HG03139 (cell line): Measurements from ENCODE around the gene COL4A4.

Experiments
- ATAC-seq: cut with Tn5 transposase; IDR thresholded peaks from one replicate; pipeline ENCODE4 v1.9.1; 2021; ENCODE audit not compliant: unreplicated experiment

Gene COL4A4

DNA sequence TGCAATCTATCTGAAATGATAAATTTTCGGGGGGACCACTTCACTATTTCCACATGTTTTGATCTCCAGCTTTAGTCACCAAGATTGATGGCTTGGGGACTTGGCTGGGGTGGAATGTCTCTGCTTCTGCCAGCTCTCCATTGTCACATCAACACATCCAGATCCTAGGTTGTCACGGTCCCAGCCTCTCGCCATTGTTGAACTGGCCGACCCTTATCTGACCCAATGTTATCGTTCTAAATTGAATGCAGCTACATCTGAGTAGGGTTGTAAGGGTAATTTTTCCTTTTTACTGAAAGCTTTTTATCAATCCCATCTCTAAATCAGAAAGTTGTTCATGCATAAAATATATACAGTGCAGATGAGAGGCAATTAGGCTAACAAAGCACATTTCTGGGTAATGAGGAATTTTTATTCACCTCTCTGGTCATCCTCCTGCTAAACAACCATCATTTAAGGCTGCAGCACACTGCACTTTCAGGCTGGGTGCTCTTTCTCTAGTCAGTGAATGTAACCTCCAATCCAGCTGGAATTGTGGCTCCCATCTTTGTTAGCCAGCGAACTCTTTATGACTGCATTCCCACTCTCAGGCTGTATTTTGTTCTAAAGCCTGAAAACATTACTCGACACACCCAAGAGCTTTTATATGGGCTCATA lies 128.2 kb downstream of the COL4A4 start:
- ATAC-seq = no peak

DNA sequence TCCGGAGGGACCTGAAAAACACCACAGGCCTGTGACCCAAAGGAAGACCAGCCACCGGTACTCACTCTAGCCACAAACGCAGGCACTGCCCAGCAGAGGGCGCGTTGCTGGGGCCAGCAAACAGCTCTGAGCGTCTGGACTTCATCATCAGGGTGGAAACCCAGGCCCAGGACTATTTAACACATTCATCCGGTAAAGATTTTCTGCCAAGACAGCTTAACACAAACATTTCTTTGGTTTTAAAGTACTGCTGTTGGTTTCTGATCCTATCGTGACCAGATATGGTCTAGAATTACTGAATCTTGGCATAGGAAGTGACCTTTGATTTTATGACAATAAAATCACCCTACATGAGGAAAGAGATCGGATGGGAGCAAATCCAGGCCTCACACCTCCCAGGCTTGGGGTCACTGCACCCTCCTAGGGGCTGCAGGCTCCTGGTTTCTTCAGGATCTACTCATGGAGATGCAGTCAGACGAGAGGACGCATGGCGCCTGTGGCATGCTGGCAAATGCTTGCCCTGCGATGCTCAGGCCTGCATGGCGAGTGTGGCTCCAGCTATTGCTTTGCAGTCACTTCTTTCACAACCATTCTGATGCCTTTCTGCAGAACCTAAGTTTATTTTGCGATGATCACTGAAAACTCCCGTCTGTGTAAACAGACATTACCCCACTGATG lies 130.4 kb downstream of the COL4A4 start:
- ATAC-seq = peak; percentile 86

- ATAC-seq = no peak
These were observed 132.6 kb downstream of the COL4A4 start for GRCh38 chr2:227031379-227031778.

- ATAC-seq = no peak
These were observed 133.2 kb downstream of the COL4A4 start for GRCh38 chr2:227030789-227031188.

DNA sequence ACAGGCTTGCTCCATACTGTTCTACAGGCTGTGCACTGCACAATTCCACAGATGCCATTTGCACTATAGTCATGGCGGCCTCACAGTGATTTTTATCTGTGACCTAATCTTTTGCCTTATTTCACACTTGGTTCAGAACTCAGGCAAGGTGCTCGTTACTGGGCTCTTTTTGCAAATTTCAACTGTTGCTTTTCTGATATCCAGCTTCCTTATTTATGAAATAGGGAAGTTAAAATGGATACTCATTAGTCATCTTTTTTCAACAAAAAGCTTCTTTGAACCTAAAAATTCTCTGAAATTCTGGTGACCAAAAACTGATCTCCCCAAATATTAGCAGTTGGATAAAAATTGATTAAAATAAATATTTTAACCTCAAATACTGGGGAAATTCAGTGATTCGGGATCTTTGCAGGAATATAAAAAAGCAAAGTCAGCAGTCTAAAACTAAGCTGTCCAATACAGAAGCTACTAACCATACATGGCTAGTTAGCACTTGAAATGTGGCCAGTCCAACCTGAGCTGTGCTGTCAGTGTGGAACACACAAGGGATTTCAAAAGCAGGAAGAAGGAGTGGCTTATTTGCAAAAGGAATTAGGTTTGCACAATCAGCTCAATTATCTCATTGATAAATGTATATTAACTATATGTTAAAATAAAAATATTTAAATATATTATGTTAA lies 134.4 kb downstream of the COL4A4 start:
- no peak for ATAC-seq

- no peak for ATAC-seq
These were observed 138.5 kb downstream of the COL4A4 start for GRCh38 chr2:227025510-227025909.

DNA sequence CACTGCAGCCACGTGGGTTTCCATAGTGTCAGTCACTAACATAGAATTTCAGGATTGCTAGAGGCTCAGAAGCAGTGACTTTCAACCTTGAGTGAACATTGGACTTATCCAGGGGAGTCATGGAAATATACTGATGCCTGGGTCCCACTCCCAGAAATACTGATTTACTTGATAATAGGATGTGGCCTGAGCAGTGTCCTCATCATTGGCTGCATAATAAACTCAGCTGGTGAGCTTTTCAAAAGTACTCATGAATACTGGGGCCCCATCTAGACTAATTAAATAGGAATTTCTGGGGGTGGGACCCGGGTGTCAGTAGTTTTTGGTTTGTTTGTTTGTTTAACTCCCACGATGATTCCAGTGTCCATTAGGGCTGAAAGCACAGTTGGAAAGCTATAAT lies 141.4 kb downstream of the COL4A4 start:
- no peak for ATAC-seq

DNA sequence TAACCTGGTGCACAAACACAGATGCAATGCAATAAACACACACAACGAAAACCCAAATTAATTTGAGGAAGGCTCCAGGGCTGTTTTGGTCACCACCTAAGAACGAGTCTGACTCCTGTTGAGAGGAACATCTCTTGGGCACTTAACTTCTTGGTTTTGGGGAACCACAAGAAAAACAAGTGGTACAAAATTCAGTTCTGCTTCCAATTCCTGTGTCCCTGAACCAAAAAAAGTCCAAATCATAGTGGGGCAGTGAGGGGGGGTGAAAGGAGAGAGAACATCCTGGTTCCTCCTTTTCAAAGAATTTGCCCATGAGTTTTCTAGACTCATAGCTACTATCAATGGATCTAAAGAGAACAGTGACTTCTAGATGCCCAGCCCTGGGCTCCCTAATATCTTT lies 143.6 kb downstream of the COL4A4 start:
- no peak for ATAC-seq

DNA sequence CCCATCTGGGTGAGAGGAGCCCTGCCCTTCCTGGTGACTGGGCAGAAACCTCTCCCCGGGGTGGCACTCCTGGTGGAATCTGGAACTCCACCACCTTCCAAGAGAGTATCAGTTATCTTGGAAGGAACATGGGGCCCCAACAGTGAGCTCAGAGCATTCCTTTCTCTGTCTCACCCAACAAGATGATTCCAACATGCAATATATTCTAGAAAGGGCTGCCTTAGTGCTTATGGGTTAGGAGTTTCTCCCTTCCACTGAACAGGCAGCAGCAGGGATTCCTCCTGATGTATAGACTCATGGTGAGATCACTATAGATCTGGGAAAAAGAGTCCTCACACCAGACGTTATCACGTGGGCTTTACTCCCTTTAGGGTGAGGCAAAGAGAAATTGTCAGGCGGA lies 147.1 kb downstream of the COL4A4 start:
- ATAC-seq = no peak

GRCh38 chr2:227013881-227014280 lies 150.1 kb downstream of the COL4A4 start:
- ATAC-seq = no peak

DNA sequence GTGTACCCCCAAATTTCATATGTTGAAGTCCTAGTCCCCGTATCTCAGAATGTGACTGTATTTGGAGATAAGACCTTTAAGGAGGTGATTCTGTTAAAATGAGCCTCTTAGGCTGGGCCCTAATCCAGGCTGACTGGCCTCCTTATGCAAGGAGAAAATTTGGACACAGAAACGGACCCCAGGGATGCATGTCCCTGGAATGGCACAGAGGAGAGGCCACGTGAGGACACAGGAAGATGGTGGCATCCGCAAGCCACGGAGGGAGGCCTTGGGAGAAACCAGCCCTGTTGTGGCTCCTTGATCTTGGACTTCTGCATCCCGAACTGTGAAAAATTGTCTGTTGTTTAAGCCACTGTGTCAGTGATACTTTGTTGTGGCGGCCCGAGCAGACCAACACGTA lies 150.7 kb downstream of the COL4A4 start:
- no peak for ATAC-seq

- ATAC-seq = no peak
These were observed 153.6 kb downstream of the COL4A4 start for GRCh38 chr2:227010433-227010832.

GRCh38 chr2:227007940-227008339 lies 156.1 kb downstream of the COL4A4 start:
- ATAC-seq = no peak

- no peak for ATAC-seq
These were observed 156.9 kb downstream of the COL4A4 start for GRCh38 chr2:227007148-227007547.

- ATAC-seq = no peak
These were observed 157.7 kb downstream of the COL4A4 start for GRCh38 chr2:227006189-227006897.

- ATAC-seq = no peak
These were observed 159.5 kb downstream of the COL4A4 start for GRCh38 chr2:227004482-227004881.

GRCh38 chr2:227000123-227000522 lies 163.9 kb downstream of the COL4A4 start:
- no peak for ATAC-seq

DNA sequence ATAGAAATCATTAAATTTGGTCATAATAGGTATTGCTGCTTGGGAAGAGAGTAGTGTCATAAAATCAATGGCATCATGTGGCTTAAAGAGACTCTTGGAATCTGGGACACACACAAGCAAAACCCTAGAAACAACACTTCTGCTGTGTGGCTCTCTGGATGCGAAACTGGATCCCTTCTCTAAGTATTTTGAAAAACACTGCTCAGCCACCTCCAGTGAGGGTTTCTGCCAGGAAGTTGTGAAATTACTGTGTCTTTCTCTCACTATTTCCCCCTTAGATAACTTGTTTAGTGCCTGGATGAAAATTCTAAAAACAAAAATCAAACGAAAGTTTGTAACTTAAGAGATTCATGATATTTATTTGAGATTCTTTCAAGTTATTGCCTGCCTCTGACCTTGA lies 164.3 kb downstream of the COL4A4 start:
- ATAC-seq = no peak

DNA sequence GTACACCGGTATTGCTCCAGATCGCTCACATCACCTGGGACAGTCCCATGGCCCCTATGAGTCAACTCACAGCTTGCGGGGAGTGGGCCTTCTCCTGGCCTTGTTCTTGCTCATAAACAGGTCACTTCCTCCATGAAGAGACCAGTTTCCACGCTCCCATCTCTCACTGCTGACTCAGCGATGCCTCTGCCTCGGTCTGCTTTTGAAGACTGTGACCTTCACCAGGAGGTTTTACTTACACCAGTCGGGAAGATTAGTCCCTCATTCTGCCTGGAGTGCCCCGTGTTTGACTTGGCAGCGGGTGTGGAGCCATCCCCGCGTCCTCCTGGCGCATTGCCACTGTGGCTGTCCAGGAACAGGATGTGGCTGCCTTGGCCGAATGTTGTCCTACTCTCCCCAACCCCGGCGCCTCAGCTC lies 168.4 kb downstream of the COL4A4 start:
- no peak for ATAC-seq

- no peak for ATAC-seq
These were observed 169.2 kb downstream of the COL4A4 start for GRCh38 chr2:226994775-226995174.

DNA sequence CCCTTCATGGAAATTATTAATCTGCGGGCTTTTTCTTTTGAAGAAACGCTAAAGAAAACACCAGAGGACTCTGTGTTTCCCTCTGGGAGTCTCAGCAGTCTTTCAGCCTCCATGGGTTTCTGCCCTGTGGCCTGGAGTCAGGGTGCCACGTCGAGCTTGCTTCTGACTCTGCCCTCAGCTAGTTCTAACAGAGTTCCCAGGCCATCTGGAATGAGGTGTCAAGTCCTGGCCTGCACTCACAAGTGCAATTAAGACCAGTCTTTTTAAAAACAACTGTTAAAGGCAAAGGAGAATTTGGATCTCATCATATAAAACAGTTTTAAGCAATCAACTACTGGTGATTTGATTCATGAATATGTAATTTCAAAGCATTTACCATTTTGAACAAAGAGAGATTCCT lies 170.8 kb downstream of the COL4A4 start:
- no peak for ATAC-seq

GRCh38 chr2:226991663-226992062 lies 172.3 kb downstream of the COL4A4 start:
- ATAC-seq = no peak
